ENCODE measurements around the gene RGS16. TPM values are rescaled to one million over a fixed set of nuclear protein-coding genes. Genes with fewer than 3 reads are reported as not detected.

The RGS16 gene
- total and polyA plus RNA-seq, 2 donors (not counting 3 experiments of a cell fraction or from before 2014, with no cell fraction given), result not detected

DNA sequence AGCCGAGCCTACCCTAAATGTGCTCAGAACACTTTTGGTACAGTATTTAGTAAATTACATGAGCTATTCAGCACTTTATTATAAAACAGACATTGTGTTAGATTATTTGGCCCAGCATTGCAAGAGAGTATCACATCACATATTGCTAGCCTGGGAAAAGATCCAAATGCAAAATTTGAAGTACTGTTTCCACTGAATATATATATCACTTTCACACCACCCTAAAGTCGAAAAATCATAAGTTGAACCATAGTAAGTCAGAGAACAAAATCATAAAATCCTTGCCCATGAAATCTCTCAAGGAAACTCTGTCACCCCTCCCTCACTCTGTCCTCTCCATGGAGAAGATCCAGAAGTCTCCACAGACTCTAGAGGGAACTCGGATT lies 47.1 kb upstream of the RGS16 start:
- H3K79me2 ChIP-seq (ENCODE audit: control insufficient read depth, insufficient read depth, low read length), result no peaks in the 10 kb centered on the region
- ChIA-PET POLR2A (no interaction called here), CTCF (no interaction called here)
- no peaks in the 10 kb centered on the region for H3K9me1 ChIP-seq (replicated peaks; ENCODE audit: control insufficient read depth, extremely low read depth, insufficient read depth, low read length)
- H3K36me3 ChIP-seq (ENCODE audit: control insufficient read depth in 2 of 2, extremely low read depth in 1 of 2, insufficient read depth in 2 of 2, low read length in 2 of 2), result no peaks in the 10 kb centered on the region
- H2AFZ ChIP-seq (ENCODE audit: low read depth, low read length), result no peak overlapping the region
- H4K20me1 ChIP-seq (replicated peaks; ENCODE audit: control insufficient read depth, extremely low read depth, insufficient read depth, low read length), result no peaks in the 10 kb centered on the region
- no peaks in the 10 kb centered on the region for H3K4me1 ChIP-seq (ENCODE audit: control insufficient read depth, extremely low read depth, insufficient read depth, low read length)
- H3K9ac ChIP-seq (replicated peaks; ENCODE audit: extremely low read depth, insufficient read depth, low read length), result no peak overlapping the region
- no peak overlapping the region for H3K27ac ChIP-seq (ENCODE audit: insufficient read depth, low read depth, low read length)
- no peak overlapping the region for H3K4me2 ChIP-seq (ENCODE audit: insufficient read depth, low read length)
- no peak overlapping the region for H3K4me3 ChIP-seq (replicated peaks in 1 of 3; ENCODE audit: insufficient read depth in 1 of 3, low read depth in 1 of 3, low read length in 3 of 3)
- dilution Hi-C loops (cut with MboI; ENCODE audit: extremely low pct_ligation_motif_present, low sequenced_read_pairs), result no loop called here
- intact Hi-C loops (cut with micrococcal nuclease), result no loop called here
- H3K27me3 ChIP-seq (ENCODE audit: control insufficient read depth in 2 of 2, insufficient read depth in 2 of 2, low read length in 2 of 2), result no peaks in the 10 kb centered on the region
- no peak for DNase-seq (ENCODE audit: low read depth, low spot score)
- TF ChIP-seq, protein P1, sequence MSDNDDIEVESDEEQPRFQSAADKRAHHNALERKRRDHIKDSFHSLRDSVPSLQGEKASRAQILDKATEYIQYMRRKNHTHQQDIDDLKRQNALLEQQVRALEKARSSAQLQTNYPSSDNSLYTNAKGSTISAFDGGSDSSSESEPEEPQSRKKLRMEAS (IDR thresholded peaks at IDR 0.05; ENCODE audit: insufficient read depth, insufficient read length), result no peak
- TF ChIP-seq EZH2 (IDR thresholded peaks at IDR 0.05; ENCODE audit: borderline replicate concordance, low read depth, low read length, severe bottlenecking) (no peak), FOS (IDR thresholded peaks at IDR 0.05; ENCODE audit: borderline replicate concordance, insufficient read depth, low read length) (no peak), CTCF (IDR thresholded peaks at IDR 0.05; ENCODE audit: extremely low read depth in 1 of 2, insufficient read depth in 1 of 2, low read depth in 1 of 2, low read length in 2 of 2) (no peak), MYC (IDR thresholded peaks at IDR 0.05; ENCODE audit: low read depth, low read length) (no peak), POLR2A (IDR thresholded peaks at IDR 0.05; ENCODE audit: low read depth, low read length) (no peak), GATA2 (IDR thresholded peaks at IDR 0.05; ENCODE audit: insufficient read depth, insufficient read length, low read depth, low read length) (no peak), POLR2AphosphoS5 (IDR thresholded peaks at IDR 0.05; ENCODE audit: insufficient read depth, low read depth, low read length) (no peak), JUN (IDR thresholded peaks at IDR 0.05; ENCODE audit: borderline replicate concordance, insufficient read depth, insufficient read length, low read depth) (no peak)
- no TSS peak for BruUV-seq (replicated peaks)
- H3K9me3 ChIP-seq (replicated peaks; ENCODE audit: control insufficient read depth, insufficient read depth, low read length), result no peaks in the 10 kb centered on the region
- FAIRE-seq, result no peak
